ENCODE data around the gene FGFRL1. TPM values are rescaled to one million over a fixed set of nuclear protein-coding genes. Genes with fewer than 3 reads are reported as not detected.
"Not testable (repeated sequence)": the region's sequence is repeated elsewhere in the genome, so short reads cannot be mapped to it uniquely, and the experiment has no call there.

The FGFRL1 gene
- total and polyA plus RNA-seq, 2 experiments from 2014 or later: 22.9 to 40.7 TPM

DNA sequence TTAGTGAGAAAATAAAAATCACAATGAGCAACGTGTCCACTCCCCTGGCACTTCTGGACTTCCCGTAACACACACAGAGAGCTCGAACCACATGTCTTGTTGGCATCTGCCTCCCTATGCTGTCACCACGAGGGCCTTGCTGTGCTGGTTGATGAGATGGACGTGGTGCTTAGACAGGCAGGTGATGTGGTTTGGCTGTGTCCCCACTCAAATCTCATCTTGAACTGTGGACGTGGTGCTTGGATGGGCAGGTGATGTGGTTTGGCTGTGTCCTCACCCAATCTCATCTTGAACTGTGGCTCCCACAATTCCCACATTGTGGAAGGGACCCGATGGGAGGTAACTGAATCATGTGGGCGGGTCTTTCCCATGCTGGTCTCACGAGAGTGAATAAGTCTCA, 40.0 kb downstream of the FGFRL1 start:
- no peak for DNase-seq (ENCODE audit: low read depth in 1 of 2, low spot score in 1 of 2)
- Histone ChIP-seq H3K36me3 (no peaks in the 10 kb centered on the region), H3K4me1 (ENCODE audit: low read depth) (no peaks in the 10 kb centered on the region), H3K4me3 (no peak overlapping the region), H3K9me3 (ENCODE audit: low read depth) (no peaks in the 10 kb centered on the region), H3K27ac (no peak overlapping the region), H3K27me3 (peaks cover 62% of the 10 kb centered on the region)
- TF ChIP-seq, protein P1, sequence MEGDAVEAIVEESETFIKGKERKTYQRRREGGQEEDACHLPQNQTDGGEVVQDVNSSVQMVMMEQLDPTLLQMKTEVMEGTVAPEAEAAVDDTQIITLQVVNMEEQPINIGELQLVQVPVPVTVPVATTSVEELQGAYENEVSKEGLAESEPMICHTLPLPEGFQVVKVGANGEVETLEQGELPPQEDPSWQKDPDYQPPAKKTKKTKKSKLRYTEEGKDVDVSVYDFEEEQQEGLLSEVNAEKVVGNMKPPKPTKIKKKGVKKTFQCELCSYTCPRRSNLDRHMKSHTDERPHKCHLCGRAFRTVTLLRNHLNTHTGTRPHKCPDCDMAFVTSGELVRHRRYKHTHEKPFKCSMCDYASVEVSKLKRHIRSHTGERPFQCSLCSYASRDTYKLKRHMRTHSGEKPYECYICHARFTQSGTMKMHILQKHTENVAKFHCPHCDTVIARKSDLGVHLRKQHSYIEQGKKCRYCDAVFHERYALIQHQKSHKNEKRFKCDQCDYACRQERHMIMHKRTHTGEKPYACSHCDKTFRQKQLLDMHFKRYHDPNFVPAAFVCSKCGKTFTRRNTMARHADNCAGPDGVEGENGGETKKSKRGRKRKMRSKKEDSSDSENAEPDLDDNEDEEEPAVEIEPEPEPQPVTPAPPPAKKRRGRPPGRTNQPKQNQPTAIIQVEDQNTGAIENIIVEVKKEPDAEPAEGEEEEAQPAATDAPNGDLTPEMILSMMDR (IDR thresholded peaks at IDR 0.05; ENCODE audit: low read depth, low read length): no peak

- H3K4me1 ChIP-seq (ENCODE audit: low read depth): no peaks in the 10 kb centered on the region
- no peak overlapping the region for H3K27ac ChIP-seq
- no peaks in the 10 kb centered on the region for H3K36me3 ChIP-seq
- DNase-seq (ENCODE audit: low read depth in 1 of 2, low spot score in 1 of 2): no peak
- peaks cover 56% of the 10 kb centered on the region for H3K27me3 ChIP-seq
- H3K9me3 ChIP-seq (ENCODE audit: low read depth): no peaks in the 10 kb centered on the region
- no peak overlapping the region for H3K4me3 ChIP-seq
- TF ChIP-seq, protein P1 (IDR thresholded peaks at IDR 0.05; ENCODE audit: low read depth, low read length): no peak
Measured at GRCh38 chr4:1052231-1052671, 40.8 kb downstream of the FGFRL1 start.

GRCh38 chr4:1053080-1053661, 41.7 kb downstream of the FGFRL1 start:
- no peaks in the 10 kb centered on the region for H3K9me3 ChIP-seq (ENCODE audit: low read depth)
- H3K4me3 ChIP-seq: no peak overlapping the region
- H3K27me3 ChIP-seq: peaks cover 47% of the 10 kb centered on the region
- no peaks in the 10 kb centered on the region for H3K36me3 ChIP-seq
- no peaks in the 10 kb centered on the region for H3K4me1 ChIP-seq (ENCODE audit: low read depth)
- peak in 1 of 2 donors; percentile 58 for DNase-seq (ENCODE audit: low read depth in 1 of 2, low spot score in 1 of 2)
- no peak overlapping the region for H3K27ac ChIP-seq
- TF ChIP-seq, protein P1 (IDR thresholded peaks at IDR 0.05; ENCODE audit: low read depth, low read length): no peak

- H3K36me3 ChIP-seq; H3K27ac ChIP-seq; DNase-seq (ENCODE audit: low read depth in 1 of 2, low spot score in 1 of 2); H3K9me3 ChIP-seq (ENCODE audit: low read depth); H3K4me1 ChIP-seq (ENCODE audit: low read depth); H3K4me3 ChIP-seq: not testable (repeated sequence)
- H3K27me3 ChIP-seq: peaks cover 40% of the 10 kb centered on the region
Measured at GRCh38 chr4:1053891-1054290, 42.5 kb downstream of the FGFRL1 start.

GRCh38 chr4:1054696-1055242, 43.3 kb downstream of the FGFRL1 start:
- H3K9me3 ChIP-seq (ENCODE audit: low read depth); H3K36me3 ChIP-seq; H3K4me3 ChIP-seq; H3K4me1 ChIP-seq (ENCODE audit: low read depth); H3K27ac ChIP-seq; DNase-seq (ENCODE audit: low read depth in 1 of 2, low spot score in 1 of 2): not testable (repeated sequence)
- peaks cover 31% of the 10 kb centered on the region for H3K27me3 ChIP-seq

- not testable (repeated sequence) for H3K36me3 ChIP-seq; H3K4me3 ChIP-seq; H3K4me1 ChIP-seq (ENCODE audit: low read depth); DNase-seq (ENCODE audit: low read depth in 1 of 2, low spot score in 1 of 2); H3K9me3 ChIP-seq (ENCODE audit: low read depth); H3K27ac ChIP-seq
- H3K27me3 ChIP-seq: peaks cover 30% of the 10 kb centered on the region
Measured at GRCh38 chr4:1055243-1055701, 43.8 kb downstream of the FGFRL1 start.

DNA sequence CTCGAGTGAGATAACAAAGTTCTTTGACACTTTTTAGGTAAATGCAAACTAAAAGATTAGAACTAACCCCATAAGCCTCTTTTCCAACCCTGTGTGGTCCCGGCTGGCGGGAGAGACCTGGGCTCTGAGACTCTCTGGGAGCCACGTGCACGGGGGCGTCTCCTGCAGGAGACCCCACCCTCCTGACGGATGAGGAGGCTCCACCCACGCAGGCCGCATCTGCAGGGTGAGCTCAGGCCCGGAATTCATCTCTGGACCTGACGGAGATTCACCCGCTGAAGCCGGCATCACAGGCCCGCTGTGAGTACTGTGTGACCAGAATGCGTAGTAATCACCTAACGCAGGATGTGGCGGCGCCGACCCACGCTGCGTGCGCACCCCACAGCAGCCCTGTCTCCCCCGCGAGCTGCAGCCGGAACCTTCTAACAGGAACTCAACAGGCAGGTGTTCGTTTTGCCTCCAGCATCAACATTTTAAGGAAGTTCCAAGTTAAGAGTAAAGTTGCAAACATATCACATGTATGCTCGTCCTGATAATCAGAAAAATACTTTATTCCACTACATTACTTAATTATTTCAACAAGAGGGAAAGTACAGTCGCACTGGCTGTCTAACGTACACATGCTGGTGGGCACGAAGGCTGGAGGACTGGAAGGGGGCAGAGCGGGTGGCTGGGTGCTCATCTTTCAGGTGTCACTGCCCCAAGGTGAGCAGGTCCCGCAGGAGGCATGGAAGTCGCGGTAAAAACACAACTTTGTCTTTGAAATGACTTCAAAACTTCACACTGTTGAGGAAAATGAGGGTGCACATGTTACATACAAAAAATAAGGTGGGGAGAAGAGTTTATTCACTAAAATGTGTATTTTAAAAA, 44.5 kb downstream of the FGFRL1 start:
- Histone ChIP-seq H3K27me3 (peaks cover 30% of the 10 kb centered on the region), H3K4me3 (no peak overlapping the region), H3K27ac (no peak overlapping the region), H3K36me3 (no peaks in the 10 kb centered on the region), H3K9me3 (ENCODE audit: low read depth) (no peaks in the 10 kb centered on the region), H3K4me1 (ENCODE audit: low read depth) (peaks cover 3% of the 10 kb centered on the region)
- TF ChIP-seq, protein P1 (IDR thresholded peaks at IDR 0.05; ENCODE audit: low read depth, low read length): no peak
- peak in 1 of 2 donors; percentile 48 for DNase-seq (ENCODE audit: low read depth in 1 of 2, low spot score in 1 of 2)
